ENCODE measurements around the gene JRKL.
"Not testable (repeated sequence)": the region's sequence is repeated elsewhere in the genome, so short reads cannot be mapped to it uniquely, and the experiment has no call there.

Gene JRKL

DNA sequence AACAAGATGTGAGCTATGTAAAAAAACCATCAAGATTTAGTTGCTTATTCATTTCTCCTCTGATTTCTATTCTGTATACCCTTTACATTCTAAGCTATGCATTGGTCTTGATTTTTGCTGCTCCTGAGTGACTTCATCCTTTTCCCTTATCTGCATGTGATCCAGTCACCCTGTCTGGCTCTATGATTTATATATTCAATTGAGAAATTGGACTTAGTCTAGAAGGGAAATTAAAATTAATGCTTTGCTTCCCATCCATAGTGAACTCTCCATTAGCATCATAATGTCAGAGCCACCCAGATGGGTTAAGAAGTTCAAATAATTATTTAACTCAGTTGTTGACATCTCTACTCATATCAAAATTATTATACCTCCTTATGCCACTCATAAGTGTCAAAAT, 5.0 kb downstream of the JRKL start:
- DNase-seq = no peak

DNA sequence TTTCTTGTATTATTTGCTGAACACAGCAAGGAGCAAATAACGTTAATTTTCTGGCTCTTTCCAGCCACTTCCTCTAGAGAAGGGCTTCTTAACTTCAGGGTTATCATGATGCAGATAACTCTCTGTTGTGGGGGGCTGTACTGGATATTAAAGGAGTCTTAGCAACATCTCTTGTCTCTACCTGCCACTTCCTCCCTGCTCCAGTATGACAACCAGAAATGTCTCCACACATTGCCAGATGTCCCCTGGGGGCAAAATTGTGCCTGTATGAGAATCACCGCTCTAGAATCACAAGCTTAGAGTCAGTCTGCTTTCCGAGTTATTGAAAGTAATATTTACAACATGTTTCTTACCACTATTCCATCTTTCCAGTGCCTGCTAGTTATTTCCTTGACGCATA, 6.8 kb downstream of the JRKL start:
- no peak for DNase-seq

GRCh38 chr11:96397863-96398262, 8.1 kb downstream of the JRKL start:
- no peak for DNase-seq

DNA sequence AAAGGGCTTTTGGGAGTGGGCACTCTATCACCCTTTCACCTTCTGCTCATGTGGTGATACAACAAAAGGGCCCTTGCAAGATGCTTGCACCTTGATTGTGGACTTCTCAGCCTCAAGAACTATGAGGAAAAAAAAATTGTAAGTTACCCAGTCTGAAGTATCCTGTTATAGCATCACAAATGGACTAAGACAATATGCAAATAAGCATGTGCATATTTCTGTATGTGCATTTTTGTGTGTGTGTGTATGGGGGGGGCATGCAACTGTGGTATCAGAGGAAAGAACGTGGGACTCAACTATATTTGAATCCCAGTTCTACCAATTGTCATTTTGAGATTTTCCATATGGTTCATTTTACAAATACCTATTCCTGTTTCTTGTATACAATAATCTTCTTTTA, 10.9 kb downstream of the JRKL start:
- DNase-seq = no peak

- not testable (repeated sequence) for DNase-seq
Observed at GRCh38 chr11:96411412-96411811, 21.6 kb downstream of the JRKL start.

- no peak for DNase-seq
Observed at GRCh38 chr11:96412761-96413381, 23.1 kb downstream of the JRKL start.

- DNase-seq = no peak
Observed at GRCh38 chr11:96413408-96413807, 23.6 kb downstream of the JRKL start.

GRCh38 chr11:96424693-96425092, 34.9 kb downstream of the JRKL start:
- no peak for DNase-seq

- DNase-seq = no peak
Observed at GRCh38 chr11:96430668-96431067, 40.9 kb downstream of the JRKL start.

GRCh38 chr11:96432654-96433053, 42.8 kb downstream of the JRKL start:
- not testable (repeated sequence) for DNase-seq

Data from T-helper 2 cell (primary cell).